GM21367 (cell line): Measurements from ENCODE around the gene SLIT1.

Experiments used
- ATAC-seq: cut with Tn5 transposase; IDR thresholded peaks from one replicate; pipeline ENCODE4 v1.9.1; 2021; ENCODE audit not compliant: unreplicated experiment

Gene SLIT1

DNA sequence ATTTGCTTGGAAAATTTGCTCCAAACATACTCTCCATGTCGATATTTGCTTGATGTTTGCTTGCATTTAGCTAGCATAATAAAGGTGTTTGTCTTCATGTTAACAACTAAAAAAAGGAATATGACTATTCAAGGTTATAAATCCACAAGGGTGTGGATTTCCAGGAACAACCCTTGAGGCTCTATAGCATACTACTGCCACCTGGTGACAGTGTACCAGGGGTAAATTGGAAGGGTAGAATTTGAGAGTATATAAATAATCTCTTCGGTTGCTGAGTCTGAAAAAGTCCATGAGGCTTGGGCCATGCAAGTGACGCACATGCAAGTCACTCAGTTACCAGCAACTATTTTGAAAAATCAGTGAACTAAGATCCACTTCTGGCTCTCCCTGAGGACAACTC is 68.4 kb downstream of the SLIT1 start:
- no peak for ATAC-seq

DNA sequence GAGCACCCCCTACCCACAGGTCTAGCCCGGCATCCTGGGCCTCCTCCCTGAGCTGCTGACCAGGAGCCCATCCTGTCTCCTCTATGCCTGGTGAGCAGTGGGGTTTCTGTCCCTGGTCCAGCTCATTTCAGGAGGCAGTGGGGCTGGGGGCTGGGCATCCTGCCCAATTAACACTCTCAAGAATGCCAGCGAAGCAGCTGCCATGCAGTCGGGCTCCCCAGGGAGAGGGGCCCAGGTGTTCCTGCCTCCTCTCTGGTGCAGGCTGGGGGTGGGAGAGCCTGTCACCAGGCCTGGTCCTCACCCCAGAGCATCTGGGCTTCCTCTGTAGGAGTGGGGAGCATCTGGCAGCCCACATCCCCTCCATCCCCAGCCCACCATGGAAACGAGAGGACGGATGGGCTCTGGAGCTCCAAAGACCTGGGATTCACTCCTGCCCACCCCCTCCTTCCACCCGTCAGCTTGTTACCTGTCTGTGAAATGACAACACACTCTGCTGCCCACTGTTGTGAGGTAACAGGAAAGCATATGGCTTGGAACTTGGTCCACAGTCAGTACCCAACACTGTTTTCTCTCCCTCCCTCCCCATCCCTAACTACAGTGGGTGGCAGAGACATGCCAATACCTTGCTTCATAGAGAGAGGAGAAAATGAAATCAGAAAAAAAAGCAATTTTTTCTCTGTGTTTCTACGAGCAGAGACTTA is 69.1 kb downstream of the SLIT1 start:
- no peak for ATAC-seq

DNA sequence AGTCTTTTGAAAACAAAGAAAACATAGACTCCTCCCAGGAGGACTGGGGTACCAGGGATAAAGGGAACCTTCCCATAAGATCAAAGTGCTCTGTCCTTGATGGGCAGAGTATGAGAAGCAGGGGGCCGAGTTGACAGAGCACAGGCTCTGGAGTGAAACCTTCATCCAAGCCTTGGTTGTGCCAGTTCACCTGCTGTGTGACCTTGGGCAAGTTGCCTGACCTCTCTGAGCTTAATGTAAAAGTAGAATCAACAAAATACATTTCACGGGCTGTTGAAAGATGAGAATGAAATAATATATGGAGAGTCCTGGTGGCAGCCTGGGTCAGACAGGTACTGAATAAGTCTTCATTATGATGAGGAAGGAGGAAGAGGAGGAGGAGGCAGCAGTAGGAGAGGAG is 69.9 kb downstream of the SLIT1 start:
- no peak for ATAC-seq

DNA sequence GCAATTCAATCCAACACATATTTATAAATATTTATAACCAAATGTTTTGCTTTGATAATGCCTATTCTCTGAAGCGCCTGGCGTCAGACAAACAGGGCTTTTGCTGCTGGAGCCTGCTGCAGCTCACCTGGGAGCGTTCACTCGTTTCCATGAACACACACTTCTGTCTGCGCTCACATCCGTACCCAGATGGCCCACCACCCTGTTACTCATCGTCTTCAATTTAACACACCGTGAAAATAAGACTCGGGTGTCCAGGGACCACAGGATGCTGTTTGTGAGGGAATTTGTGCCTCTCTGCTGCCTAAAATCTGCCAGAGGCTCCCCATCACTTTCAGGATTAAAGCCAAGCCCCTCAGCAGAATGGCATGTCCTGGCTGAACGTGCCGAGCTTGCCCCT is 74.1 kb downstream of the SLIT1 start:
- no peak for ATAC-seq

DNA sequence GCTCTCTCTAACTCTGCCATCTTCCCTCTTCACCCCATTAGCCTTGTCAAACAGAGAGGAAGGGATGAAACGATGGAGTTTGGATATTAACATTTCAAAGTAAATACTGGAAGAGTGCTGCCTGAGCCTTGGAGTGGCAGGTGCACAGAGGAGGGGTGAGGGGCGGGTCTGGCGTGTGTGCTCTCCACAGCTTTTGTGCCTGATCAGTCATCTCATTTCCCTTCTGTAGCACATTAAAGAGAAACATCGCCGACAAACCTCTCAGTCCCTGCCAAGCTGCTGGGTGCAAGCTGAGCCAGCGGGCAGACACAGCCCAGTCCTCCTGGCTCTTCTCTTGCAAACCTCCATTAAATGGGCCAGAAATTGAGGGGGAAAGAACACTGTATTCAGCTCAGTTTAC is 76.2 kb downstream of the SLIT1 start:
- ATAC-seq: no peak

DNA sequence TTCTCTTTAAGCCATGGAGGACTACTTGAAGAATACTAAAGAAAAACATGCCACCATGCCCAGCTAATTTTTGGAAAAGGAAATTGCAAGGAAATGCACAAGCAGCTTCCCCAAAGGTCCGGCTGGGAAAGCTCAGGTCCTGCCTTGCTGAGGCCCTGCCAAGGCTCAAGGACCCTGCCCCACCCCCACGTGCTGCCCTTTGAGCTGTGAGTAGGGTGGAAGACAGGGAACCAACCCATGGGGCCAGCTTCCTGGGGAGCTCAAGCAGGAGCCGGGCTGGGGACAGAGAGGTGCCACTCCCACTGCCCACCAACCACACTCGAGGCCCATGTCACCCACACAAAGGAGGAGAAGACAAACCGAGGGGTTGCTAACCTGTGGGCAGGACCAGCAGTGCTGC is 78.2 kb downstream of the SLIT1 start:
- no peak for ATAC-seq

DNA sequence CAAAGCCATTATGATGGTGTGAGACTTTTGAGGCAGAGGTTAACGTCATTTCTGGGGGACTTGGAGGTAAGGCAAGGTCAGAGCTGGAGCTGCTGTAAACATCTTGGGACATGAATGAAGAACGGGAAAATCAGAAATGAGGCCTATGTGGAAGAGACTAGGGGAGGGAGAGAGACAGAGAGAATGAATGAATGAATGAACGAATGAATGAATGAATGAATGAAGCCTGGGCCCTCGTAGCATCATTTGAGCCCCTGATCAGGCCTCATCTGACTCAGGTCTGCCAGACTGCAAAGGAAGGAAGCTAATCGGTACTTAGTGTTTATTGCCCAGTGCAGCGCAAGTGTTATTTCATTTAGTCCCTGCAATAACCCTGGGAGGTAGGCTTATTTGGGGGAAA is 79.6 kb downstream of the SLIT1 start:
- ATAC-seq: no peak

DNA sequence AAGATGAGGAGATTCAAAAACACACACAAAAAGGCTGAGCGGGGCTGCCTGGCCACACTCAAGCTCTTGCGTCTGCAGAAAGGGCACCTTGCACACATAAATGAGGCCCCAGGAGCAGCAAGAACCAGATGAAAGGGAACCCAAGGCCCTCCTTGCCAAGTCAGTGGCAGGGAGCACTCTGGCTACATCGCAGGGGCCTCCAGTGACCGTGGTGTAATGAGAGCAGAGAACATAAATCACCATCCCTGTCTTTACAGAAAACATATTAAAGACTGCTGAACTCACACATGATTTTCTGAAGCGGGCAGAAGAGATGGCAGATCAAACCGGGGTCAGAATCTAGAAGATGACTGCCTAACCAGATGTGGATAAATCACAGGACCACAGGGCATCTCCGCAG is 80.5 kb downstream of the SLIT1 start:
- ATAC-seq: no peak

DNA sequence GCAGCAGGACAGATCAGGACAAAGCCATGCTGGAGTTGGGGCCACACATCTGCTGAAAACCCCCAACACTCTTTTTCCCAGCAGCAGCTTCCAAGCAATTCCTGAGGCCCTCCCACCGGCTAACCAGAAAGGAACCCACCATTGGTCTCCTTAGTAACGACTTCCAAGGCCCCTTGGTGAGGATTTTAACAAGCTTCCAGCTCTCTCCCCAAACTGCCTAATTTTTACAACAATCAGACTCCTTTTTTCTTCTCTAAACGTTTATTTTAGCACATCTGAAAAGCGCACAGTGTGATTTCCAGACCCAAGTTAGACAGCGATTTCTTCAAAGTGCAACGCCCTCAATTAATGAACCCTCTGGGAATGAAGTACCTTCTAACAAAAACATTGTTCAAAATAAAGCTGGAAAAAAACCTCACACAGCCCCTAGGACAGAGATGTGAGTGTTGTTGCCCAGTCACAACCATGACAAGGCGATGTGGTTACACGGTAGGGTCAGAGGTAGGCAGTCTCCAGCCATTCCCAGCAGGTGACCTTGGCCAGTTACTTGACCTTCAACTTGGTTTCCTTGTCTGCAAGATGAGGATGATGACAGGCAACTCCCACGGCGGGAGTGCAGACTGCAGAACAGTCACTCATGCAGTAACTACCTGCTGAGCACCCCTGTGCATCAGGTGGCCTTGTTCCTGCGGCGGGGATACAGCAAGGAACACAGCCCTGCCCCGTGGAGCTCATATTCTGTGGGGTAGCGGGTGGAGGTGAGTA is 82.3 kb downstream of the SLIT1 start:
- ATAC-seq: no peak

DNA sequence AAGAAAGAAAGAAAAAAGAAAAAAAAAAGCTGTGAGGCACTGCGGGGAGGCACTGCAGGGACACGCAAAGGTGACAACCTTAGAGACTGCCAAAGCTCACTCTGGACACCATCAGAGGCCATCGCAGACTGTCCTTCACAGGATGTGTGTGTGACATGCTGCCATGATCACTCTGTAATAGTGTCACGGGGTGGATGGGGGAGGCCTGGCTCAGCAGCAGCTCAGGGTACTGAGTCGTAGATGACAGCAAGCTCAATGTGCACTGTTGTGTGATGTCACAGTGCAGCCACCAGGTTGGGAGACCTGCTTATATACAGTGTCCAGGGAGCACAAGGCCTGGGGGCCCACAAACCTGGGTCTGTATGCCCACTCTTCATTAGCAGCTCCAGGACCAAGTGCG is 83.3 kb downstream of the SLIT1 start:
- ATAC-seq: no peak

DNA sequence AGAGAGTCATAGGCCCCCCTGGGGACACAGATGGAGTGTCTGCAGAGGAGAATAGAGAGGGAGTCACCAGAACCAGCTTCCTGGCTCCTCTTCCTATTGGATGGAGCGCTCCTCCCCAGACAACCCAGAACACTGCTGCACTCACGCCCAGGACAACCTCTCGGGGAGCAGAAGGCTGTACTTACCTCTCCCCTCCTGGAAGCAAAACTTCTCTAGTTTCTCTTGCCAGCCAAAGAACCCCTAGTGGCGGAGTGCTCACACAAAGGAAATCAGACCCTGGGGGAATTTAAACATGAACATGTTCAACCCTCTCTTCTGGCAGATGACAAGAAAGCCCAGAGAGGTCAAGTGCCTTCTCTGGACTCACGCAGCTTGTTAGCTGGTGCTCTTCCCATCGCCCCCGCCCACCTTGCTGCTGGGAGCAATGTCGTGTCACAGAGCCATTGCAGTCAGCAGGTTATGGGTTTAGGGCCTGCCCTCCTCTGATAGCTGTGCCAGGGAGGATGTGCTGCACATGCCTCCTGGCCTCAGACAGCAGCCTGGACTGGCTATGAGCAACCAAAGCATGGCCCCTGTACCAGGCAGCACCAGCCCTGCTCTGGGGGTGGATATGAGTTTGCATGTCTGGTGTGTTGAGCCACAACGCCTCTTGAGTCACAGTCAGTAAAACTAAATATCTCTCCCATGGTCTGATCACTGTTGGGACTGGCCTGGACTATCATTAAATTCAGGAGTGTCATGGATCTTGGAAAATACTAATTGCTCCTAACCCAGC is 84.4 kb downstream of the SLIT1 start:
- ATAC-seq: no peak

DNA sequence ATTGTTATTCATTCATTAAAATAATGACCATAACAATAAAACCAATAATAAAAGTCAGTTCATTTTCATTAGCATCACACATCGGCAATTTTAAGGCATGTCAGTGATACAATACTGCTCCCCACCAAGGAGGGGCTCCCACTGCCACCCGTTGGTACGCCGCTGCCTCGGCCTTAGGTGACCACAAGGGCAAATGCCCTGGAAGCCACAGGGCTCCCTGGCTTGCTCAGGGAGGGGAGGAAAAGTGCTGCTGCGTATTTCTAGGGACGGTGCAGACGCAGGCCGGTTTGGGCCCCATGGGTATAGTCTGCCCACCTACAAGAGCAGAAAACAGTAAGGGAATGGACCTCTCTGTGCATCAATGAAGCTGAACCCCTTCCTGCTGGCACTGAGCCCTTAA is 85.1 kb downstream of the SLIT1 start:
- no peak for ATAC-seq

DNA sequence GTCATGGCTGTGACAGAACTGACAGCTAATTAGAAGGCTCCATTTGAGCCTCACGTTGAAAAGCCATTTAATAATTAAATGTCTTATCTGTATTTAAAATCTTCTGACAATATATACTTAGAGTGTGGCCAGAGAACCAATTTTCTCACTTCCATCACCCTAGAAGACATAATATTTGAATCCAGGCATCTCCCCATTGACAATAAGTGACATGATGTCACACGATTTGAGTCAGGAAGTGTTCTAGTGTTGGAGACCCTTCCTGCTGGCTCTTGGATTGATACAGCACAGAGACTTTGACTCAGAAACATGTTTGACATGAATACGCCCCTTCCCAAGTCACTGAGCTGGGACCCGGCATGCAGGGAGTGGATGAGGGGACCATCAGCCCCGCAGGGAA is 85.9 kb downstream of the SLIT1 start:
- no peak for ATAC-seq

DNA sequence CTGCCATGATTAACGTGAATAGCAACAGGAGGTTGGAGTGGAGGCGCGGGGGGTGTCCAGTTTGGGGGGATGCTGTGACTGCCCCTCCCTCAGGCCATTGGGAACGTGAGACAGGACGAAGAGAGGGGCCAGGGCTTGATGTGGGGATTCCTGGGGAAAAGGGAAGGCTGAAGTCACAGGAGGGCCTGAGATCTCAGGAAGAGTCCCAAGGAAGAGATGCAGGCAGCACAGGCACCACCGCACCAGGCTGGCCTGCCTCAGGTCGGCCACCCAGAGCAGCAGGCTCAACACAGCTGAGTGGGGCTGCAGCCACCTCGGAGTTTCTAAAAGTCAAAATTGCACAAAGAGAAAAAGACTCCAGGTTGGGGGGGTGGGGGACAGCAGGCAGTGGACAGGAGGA is 86.7 kb downstream of the SLIT1 start:
- no peak for ATAC-seq

DNA sequence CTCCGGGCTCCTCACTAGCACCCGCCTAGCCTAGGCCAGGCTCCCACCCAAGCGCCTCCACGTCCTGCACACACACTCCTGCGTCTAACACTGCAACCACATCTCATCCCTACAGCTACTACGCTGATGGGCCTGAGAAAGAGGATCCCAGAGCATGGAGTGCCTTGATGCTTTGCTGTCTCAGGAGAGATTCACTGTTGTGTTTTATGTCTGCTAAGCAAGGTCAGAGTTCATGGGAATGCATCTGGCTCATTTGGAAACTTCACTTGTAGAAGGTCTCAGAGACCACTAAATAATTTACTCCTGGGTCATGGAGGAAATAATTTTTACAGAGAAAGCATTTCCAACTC is 88.7 kb downstream of the SLIT1 start:
- no peak for ATAC-seq

DNA sequence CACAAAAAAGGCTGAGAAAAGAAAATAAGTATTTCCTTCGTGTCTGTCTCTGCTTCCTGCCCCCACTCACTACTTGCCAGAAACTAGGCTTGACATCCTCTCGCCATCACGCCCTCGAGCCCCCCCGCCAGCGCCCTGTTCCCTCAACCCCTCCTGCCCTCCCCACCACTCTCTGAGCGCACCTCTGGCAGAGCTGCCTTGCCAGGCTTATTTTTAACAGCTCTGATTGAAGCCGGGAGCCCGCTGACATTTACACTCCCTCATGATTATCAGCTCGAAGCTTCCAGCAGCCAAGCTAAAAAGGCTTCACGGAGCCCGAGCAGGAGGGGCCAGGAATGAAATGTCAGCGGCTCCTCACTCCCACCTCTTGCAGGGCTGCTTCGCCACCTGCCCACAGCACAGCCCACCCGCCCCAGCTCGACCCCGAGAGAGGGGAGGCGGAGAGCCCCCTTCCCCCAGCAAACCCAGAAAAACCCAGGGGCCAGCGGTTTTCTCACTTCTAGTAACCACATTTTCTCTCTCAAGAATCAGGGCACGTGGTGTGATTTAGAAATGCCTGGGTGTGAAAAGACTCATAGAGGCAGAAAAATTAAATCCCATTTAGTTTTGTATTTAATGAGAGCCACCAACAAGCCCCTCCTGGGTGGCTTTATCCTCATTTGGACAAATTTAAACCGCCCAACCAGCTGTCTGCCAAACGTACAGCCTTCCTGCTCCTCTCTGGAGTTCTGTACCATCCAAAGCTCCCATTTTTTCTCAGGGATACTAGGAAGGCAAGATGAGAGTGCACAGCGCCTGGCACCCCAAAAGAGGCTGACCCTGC is 89.3 kb downstream of the SLIT1 start:
- ATAC-seq: no peak

DNA sequence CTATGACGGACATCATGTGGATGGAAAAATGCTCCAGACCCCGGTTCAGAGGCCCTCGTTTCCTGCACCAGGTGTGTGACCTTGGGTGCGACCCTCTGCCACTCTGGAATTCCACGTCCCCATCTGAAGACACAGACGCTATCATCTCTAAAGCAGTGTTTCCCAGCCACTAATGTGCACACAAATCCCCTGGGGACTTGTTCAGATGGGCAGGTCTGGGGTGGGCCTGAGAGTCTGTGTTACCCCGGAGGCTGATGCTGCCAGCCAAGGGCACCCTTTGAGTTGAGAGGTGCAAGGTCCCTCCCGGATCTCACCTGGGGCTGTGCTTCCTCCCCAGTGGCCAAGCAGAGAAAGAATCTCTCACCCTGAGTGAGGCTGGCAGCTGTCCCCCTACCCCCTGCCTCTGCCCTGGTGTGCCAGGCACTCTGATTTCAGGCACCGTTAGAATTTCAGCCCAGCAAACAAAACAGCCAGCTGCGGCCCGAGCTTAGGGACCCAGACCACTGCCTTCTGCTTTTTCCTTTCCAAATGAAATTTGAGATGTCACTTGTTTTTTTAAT is 90.0 kb downstream of the SLIT1 start:
- no peak for ATAC-seq

DNA sequence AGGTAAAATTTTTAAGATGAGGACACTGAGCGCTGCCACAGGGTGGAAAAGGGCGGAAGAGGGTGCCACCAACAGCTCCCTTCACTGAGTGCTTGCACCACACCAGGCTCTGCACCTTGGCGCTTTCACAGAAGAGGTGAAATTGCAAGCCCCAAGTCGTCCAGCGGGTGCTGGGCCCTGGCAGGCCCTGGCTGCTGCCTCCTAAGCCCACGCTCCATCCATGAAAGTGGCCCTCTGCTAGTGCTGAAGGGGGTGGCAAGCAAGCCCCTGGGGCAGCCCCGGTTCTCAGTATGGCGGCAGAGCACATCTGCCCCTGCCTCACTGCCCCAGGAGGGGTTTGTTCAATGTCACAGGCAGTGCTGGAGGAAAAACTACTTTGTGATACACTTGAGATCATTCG is 95.1 kb downstream of the SLIT1 start:
- no peak for ATAC-seq

DNA sequence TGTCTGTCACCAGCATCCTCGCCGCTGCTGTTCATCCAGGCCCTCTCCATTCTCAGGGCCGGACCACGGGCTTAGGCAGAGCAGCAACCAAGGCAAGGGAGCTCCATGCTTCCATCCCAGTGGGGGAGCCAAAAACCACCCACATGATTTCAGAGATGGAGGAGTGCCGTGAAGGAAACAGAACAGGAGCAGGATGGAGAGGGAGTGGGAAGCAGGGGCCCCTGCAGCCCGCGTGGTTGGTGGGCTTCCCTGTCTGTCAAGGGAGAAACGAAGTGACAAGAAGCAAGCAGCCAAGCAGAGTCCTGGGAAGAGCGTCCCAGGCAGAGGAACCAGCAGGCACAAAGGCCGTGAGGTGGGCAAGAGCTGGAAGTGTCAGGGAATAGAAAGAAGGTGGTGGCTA is 95.7 kb downstream of the SLIT1 start:
- no peak for ATAC-seq

DNA sequence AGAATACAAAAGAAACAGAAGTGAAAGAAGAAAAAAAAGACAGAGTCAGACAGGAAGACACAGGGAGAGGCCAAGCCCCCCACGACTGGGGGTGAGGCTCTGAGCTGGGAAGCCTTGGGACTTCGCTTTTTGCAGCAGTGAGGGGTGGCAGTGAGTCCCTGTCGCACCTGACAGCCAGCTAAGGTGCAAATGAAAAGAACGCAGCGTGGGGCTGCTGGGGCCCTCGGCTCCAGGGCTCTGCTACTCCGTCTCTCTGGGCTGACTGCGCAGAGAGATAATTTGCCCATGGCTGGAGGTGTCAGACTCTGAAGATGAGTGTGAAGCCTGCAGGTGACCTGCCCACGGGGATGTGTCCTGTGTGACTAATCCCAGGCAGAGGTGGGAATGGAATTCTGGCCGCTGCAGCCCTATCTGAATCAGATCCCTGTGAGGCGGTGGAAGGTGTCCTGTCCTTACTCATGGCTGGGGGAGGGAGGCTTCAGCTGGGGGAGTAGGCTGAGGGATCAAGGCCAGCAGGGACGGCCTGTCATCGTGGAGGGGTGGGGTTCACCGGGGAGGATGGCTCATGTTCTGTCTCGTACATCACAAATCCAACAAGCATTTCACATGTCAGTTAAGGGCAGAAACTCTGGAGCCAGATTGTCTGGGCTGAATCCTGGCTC is 96.4 kb downstream of the SLIT1 start:
- ATAC-seq: no peak
